ENCODE results near the gene CCDC47.

DNA sequence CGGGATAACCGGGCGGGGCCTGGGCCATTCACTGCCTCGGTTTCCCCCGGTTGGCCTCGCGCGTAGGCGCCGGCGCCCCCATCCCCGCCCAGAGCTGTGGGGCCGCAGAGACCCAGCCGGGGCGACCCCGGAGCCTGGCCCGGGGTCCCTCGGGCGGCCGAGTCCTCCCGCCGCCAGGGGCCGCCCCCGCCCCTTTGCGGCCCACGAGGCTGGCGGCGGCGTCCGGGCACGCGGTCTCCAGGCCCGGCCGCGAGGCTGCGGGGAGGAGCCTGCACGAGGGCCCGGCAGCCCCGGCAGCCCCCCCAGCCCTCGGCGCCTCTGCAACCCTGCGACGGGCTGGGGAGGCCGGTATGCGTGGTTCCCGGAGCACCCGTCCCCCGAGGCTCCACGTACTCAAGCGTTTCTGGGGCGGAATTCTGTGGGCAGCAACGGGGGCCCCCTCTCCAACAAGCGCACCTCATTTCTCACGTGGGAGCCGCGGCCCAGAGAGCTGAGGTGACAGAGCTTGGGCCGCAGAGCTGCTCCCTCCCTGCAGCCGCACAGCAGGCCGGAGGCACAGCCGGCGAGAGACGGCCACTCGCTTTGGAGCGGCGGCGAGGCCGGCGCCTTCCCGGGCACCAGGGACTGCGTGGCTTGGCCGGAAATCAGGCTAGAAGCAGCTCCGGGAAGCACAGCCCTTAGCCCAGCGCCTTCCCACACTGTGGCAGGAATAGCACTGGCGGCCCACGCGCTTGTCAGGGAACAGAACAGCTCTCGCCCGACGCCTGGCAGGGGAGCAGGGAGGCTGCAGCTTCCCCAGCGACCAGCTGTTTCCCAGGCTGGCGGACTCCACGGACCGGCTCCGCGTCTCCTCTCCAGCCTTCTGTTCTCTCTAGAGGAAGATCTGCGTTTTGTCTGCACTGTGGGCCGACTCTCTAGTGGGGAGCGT, 72.6 kb downstream of the CCDC47 start:
- TF ChIP-seq, protein P1, sequence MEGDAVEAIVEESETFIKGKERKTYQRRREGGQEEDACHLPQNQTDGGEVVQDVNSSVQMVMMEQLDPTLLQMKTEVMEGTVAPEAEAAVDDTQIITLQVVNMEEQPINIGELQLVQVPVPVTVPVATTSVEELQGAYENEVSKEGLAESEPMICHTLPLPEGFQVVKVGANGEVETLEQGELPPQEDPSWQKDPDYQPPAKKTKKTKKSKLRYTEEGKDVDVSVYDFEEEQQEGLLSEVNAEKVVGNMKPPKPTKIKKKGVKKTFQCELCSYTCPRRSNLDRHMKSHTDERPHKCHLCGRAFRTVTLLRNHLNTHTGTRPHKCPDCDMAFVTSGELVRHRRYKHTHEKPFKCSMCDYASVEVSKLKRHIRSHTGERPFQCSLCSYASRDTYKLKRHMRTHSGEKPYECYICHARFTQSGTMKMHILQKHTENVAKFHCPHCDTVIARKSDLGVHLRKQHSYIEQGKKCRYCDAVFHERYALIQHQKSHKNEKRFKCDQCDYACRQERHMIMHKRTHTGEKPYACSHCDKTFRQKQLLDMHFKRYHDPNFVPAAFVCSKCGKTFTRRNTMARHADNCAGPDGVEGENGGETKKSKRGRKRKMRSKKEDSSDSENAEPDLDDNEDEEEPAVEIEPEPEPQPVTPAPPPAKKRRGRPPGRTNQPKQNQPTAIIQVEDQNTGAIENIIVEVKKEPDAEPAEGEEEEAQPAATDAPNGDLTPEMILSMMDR (IDR thresholded peaks at IDR 0.05; ENCODE audit: low read depth, low read length, missing input control): no peak
- TF ChIP-seq, protein P2, sequence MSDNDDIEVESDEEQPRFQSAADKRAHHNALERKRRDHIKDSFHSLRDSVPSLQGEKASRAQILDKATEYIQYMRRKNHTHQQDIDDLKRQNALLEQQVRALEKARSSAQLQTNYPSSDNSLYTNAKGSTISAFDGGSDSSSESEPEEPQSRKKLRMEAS (IDR thresholded peaks at IDR 0.05): no peak

Data from liver (tissue), 2 donors.